ENCODE data around the gene PDE6B.

The PDE6B gene

DNA sequence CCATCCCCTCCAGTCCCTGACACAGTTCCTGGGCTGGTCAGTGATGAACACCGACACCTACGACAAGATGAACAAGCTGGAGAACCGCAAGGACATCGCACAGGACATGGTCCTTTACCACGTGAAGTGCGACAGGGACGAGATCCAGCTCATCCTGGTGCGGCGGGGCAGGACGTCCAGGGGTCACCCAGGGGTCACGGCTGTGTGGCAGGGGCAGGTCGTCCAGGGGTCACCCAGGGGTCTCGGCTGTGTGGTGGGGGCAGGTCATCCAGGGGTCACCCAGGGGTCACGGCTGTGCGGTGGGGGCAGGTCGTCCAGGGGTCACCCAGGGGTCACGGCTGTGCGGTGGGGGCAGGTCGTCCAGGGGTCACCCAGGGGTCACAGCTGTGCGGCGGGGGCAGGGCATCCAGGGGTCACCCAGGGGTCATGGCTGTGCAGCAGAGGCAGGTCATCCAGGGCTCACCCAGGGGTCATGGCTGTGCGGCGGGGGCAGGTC, 32.0 kb downstream of the PDE6B start:
- no peak for DNase-seq
- no peak for TF ChIP-seq POLR2A (IDR thresholded peaks at IDR 0.05; ENCODE audit: low read length)

DNA sequence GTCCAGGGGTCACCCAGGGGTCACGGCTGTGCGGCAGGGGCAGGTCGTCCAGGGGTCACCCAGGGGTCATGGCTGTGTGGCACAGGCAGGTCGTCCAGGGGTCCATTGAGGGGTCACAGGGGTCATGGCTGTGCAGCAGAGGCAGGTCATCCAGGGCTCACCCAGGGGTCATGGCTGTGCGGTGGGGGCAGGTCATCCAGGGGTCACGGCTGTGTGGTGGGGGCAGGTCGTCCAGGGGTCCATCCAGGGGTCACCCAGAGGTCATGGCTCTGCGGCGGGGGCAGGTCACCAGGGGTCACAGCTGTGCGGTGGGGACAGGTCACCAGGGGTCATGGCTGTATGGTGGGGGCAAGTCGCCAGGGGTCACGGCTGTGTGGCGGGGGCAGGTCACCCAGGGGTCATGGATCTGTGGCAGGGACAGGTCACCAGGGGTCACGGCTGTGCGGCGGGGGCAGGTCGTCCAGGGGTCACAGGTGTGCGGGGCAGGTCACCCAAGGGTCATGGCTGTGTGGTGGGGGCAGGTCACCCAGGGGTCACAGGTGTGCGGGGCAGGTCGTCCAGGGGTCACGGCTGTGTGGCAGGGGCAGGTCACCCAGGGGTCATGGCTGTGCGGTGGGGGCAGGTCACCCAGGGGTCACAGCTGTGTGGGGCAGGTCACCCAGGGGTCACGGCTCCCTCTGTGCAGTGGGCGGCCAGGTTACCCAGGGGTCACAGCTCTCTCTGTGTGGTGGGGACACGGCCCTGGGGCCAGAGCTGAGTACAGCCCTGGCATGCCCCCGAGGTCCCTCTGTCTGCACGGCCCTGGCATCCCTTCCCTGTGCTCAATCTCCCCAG, 32.7 kb downstream of the PDE6B start:
- DNase-seq: no peak
- TF ChIP-seq GATA1 (IDR thresholded peaks at IDR 0.05; ENCODE audit: low read depth, low read length) (no peak), POLR2A (IDR thresholded peaks at IDR 0.05; ENCODE audit: low read length) (no peak)

DNA sequence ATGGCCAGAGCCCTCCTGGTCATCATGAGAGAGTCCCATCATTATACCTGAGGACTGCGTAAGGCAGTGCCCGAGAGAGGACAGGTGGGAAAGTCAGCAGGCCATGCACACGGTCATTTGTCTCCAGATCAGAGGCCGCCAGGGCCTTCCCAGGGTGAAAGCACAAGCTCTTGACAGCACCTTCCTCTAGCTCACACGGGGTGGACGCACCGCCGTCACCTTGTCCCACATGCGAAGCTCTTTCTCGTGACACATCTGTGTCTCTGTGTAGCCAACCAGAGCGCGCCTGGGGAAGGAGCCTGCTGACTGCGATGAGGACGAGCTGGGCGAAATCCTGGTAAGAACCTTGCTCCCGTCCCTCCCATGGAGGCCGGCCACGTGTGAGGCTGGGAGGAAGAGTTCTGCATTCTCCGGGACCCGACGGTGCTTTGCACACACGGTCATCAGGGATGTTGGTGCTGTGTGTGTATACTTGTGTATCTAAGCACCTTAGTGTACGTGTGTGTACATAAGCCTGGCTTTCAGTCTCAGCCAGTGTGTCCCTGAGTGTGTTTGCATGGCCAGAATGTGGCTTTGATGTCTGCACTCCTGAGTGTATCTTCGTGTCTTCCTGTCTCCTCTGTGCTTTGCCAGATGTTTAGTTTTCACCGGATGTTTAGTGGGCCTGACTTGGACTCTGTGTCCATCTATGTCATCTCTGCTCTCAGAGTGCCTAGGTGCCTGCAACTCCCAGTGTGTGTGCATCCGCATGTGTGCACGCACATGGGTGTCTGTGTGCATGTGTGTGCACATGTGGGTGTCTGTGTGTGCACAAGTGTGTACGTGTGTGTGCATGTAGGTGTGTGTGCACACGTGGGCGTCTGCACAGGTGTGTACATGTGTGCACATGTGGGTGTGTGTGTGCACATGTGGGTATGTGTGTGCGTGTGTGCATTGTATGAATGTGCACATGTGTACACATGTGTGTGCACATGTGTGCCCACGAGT, 33.6 kb downstream of the PDE6B start:
- TF ChIP-seq GATA1 (IDR thresholded peaks at IDR 0.05; ENCODE audit: low read depth, low read length): no peak
- no peak for TF ChIP-seq POLR2A (IDR thresholded peaks at IDR 0.05; ENCODE audit: low read length)
- DNase-seq: no peak

DNA sequence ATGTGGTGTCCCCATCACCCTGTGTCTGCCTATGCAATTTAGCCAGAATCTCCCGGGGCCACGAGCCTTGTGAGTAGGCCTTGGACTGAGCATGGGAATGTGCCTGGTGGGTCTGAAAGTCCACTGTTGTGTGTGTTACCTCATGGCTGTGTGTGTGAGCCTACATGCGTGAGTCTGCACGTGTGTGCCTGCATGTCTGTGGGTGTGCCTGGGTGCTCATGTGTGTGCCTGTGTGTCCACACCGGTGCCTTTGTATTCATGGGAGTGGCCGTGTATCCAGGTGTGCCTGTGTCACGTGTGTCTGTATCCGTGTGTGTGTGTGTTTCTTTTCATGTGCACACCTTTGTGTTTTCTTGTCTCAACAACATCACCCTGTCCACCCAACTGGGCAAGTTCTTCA, 34.5 kb downstream of the PDE6B start:
- no peak for DNase-seq
- no peak for TF ChIP-seq POLR2A (IDR thresholded peaks at IDR 0.05; ENCODE audit: low read length)
- no peak for TF ChIP-seq GATA1 (IDR thresholded peaks at IDR 0.05; ENCODE audit: low read depth, low read length)

DNA sequence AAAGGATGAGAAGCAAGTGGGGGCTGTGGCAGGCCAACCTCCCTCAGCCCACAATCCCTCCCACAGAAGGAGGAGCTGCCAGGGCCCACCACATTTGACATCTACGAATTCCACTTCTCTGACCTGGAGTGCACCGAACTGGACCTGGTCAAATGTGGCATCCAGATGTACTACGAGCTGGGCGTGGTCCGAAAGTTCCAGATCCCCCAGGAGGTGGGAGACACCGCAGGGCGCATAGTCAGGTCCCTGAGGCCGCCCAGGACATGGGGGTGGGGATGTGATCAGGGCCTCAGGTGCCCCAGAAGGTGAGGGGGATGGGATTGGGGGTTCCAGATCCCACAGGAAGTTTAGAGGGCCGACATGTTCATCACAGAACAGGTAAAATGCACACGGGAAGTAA, 35.0 kb downstream of the PDE6B start:
- TF ChIP-seq POLR2A (IDR thresholded peaks at IDR 0.05; ENCODE audit: low read length): no peak
- TF ChIP-seq GATA1 (IDR thresholded peaks at IDR 0.05; ENCODE audit: low read depth, low read length): no peak
- DNase-seq: no peak

DNA sequence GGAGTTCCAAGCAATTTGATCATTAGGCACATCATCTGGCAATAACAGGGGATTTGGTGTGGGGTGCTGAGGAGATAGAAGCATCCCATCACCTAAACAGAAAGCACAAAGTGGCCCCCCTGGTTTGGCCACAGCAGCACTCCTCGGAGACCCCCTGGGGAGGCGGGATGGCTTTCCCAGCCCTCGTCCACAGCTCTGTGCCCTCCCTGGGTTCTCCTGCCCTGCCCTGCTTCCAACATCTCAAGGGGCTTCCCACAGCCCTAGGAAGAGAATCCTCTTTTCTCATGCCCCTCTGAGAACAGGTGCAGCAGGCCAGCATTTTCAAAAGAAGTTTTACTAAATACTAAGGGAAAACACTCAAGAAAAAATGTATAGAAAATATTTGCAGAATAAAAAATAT, 35.9 kb downstream of the PDE6B start:
- DNase-seq: no peak

DNA sequence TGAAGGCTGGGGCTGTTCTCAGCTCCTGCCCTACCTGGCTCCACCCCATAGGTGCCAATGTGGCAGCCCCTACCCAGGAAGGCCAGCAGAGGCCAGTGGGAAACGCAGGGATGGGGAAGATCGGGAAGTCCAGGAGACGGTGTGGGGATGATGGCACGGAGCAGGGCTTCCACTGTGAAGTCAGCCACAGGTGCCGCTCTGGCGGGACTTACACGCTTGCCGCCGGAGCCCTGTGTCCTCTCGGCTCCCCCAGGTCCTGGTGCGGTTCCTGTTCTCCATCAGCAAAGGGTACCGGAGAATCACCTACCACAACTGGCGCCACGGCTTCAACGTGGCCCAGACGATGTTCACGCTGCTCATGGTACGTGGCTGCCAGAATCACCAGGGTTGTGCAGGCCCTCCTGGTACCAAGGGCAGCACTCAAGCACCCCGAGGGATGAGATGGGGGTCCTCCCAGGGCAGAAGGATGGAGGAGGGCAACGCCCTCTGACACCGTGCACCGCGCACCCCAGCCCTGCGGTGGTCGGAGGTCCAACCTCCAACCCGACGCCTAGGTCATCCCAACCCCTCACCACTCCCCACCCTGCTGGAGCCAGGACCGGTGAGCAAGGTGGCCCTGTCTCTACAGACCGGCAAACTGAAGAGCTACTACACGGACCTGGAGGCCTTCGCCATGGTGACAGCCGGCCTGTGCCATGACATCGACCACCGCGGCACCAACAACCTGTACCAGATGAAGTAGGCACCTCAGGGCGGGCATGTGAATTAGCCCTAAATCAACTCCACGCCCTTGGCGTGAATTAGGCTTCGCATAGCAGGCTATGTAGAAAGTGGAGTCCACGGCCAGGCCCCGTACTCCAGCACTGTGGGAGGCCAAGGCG, 36.7 kb downstream of the PDE6B start:
- TF ChIP-seq POLR2A (IDR thresholded peaks at IDR 0.05; ENCODE audit: low read length) (no peak), GATA1 (IDR thresholded peaks at IDR 0.05; ENCODE audit: low read depth, low read length) (no peak)
- DNase-seq: no peak

More for the DNA sequence above, 35.9 kb downstream of the PDE6B start:
- TF ChIP-seq POLR2A (IDR thresholded peaks at IDR 0.05; ENCODE audit: low read length): no peak
- TF ChIP-seq GATA1 (IDR thresholded peaks at IDR 0.05; ENCODE audit: low read depth, low read length): no peak

DNA sequence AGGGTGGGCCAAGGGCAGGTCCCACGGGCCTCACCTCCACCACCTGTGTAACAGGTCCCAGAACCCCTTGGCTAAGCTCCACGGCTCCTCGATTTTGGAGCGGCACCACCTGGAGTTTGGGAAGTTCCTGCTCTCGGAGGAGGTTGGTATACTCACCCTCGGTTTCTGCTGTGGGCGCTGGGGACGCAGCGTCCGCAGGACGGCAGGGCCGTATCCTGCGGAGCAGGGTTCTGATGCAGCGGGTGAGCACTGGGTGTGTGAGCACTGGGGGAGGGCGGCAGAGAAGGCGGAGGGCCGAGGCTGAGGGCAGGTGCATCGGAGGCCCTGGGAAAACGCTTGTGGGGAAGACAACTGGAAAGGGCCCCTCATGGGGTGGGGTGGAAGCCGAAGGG, 37.7 kb downstream of the PDE6B start:
- TF ChIP-seq POLR2A (IDR thresholded peaks at IDR 0.05; ENCODE audit: low read length): no peak
- TF ChIP-seq GATA1 (IDR thresholded peaks at IDR 0.05; ENCODE audit: low read depth, low read length): no peak
- DNase-seq: no peak

DNA sequence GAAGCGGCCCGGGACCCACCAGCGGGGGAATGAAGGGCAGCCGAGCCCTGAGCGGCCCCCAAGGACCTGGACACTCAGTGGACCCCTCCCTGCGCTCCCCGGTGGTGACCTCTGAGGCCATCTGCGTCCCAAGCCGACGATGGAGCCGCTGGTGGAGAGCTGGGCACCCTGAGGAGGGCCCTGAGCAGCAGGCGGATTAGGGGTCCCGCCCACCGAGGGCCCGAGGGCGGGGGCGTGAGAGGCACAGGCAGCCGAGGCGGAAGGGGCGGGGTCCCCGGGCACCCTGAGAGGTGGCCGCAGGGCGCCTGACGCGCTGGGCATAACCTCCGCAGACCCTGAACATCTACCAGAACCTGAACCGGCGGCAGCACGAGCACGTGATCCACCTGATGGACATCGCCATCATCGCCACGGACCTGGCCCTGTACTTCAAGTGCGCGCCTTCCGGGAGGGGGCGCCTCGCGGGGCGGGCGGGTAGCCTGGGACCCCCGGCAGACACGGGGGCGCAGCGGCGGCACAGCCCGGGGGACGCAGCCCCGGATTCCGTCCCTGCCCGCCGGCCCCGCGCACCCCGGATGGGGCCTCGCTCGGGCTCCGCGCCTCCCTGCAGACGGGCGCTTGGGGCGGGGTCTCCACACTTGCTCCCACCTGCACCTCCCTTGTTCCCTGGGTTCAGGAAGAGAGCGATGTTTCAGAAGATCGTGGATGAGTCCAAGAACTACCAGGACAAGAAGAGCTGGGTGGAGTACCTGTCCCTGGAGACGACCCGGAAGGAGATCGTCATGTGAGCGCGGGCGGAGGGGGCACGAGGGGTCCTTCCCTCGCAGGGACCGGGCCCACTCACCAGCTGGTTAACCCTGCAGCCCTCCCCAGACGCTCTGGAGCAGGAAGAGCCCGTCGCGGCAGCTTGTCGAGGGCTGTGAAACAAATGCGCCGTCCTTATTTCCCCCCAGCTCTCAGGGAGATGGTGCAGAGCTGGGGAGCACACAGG, 38.4 kb downstream of the PDE6B start:
- DNase-seq: peak; percentile 64 to 72
- TF ChIP-seq GATA1 (IDR thresholded peaks at IDR 0.05; ENCODE audit: low read depth, low read length) (no peak), POLR2A (IDR thresholded peaks at IDR 0.05; ENCODE audit: low read length) (peak; percentile 42)

DNA sequence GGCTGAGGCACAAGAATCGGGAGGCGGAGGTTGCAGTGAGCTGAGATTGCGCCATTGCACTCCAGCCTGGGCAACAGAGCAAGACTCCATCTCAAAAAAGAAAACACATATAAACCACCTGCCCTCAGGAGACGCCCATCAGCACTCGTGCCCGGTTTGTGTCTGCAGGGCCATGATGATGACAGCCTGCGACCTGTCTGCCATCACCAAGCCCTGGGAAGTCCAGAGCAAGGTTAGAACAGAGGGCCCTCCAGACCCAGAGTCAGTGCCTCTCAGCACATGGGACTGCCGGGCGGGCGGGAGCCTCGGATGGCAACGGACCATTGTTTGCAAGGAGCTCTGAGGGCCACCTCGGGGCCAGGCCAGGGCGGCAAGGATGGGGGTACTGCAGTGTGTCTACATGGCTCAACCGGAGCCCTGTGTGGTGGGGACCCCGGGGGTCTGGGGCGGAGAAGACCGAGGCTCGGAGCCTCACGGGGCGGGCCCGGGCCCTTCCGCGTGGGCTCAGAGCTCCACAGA, 39.4 kb downstream of the PDE6B start:
- TF ChIP-seq POLR2A (IDR thresholded peaks at IDR 0.05; ENCODE audit: low read length) (no peak), GATA1 (IDR thresholded peaks at IDR 0.05; ENCODE audit: low read depth, low read length) (no peak)
- DNase-seq: no peak

DNA sequence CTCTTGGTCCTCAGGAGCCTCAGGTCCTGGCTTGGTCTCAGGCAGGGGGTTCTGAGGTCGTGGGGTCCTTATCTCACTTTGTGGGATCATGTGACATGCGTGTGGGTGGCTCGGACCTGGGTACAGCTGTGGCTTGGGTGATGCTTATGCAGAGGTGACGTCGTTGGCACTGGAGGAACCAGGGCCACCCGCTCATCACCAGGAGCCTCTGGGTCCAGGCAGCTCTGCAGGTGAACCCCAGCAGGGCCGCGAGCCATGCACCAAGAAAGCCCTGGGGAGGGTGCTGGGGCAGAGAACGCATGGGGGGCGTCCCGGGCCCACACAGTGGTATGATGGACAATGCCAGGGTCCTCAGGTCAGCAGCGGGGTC, 40.0 kb downstream of the PDE6B start:
- DNase-seq: no peak
- TF ChIP-seq GATA1 (IDR thresholded peaks at IDR 0.05; ENCODE audit: low read depth, low read length): no peak
- no peak for TF ChIP-seq POLR2A (IDR thresholded peaks at IDR 0.05; ENCODE audit: low read length)

DNA sequence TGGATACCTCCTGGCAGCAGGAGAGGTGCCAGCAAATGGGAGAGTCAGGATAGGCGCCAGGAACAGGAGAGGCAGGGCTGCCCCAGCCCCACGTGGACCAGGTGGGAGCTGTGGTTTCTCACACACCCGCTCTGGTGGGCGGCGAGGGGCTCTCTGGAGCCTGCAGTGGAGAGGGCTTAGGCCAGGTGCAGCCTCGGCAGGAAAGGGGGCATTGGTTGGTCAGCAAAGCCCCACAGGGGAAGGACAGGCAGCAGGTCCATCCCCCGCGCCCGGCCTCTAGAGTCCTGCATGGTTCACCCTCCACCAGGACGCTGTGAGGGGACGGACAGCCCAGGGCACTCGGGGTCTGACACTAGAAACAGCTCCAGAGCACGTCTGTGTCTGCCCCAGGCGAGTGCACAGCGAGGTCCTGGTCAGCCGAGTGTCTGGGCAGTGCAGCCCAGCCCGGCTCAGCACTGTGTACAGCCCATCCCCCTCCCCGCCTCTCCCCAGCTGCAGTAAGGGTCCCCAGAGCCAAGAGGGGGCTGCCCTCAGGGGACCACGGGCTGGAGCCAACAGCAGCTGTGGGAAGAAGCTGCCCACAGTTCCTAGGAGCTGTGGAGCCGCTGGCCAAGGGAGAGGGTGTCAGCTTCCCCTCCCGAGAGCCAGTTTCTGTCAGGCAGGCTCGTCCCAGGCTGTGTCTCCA, 40.5 kb downstream of the PDE6B start:
- no peak for TF ChIP-seq GATA1 (IDR thresholded peaks at IDR 0.05; ENCODE audit: low read depth, low read length)
- no peak for TF ChIP-seq POLR2A (IDR thresholded peaks at IDR 0.05; ENCODE audit: low read length)

More for the DNA sequence above, 40.5 kb downstream of the PDE6B start:
- DNase-seq: no peak

All from erythroblast (primary cell).